Neural crest cell (in vitro differentiated cells): Measurements from ENCODE around the gene TBC1D24. TPM values are rescaled to one million over a fixed set of nuclear protein-coding genes. Genes with fewer than 3 reads are reported as not detected.
"Not testable (repeated sequence)": the region's sequence is repeated elsewhere in the genome, so short reads cannot be mapped to it uniquely, and the experiment has no call there.

Experiments used
- DNase-seq: peaks from one replicate; pipeline ENCODE4 v3.0.0; 2021; ENCODE audit warnings: low read depth, mixed read lengths, low spot score
- H3K27ac Mint-ChIP-seq: one replicate; pipeline ENCODE4 v1.8.0; 2021; ENCODE audit warnings: mild to moderate bottlenecking, mixed read lengths; ENCODE audit not compliant: unreplicated experiment
- H3K27me3 Mint-ChIP-seq: 2 replicates; pipeline ENCODE4 v1.8.0; 2021; ENCODE audit warnings: low read depth, mild to moderate bottlenecking, mixed read lengths
- H3K36me3 Mint-ChIP-seq: 2 replicates; pipeline ENCODE4 v1.8.0; 2021; ENCODE audit warnings: low read depth, mild to moderate bottlenecking, mixed read lengths
- H3K4me1 Mint-ChIP-seq: 2 replicates; pipeline ENCODE4 v1.8.0; 2021; ENCODE audit warnings: mixed read lengths
- H3K4me3 Mint-ChIP-seq: one replicate; pipeline ENCODE4 v1.8.0; 2021; ENCODE audit warnings: mild to moderate bottlenecking, mixed read lengths
- H3K9me3 Mint-ChIP-seq: 2 replicates; pipeline ENCODE4 v1.8.0; 2021; ENCODE audit warnings: mixed read lengths
- CTCF ChIP-seq: fragments of 200-600 bp; sonication (generic); conservative IDR thresholded peaks from 2 replicates; pipeline ENCODE4 v1.5.0; 2021; ENCODE audit warnings: antibody characterized with exemption, mild to moderate bottlenecking
- total RNA-seq: library from RNA; stranded (reverse); gene quantifications from 2 replicates; pipeline ENCODE4 v1.2.1, GENCODE V29; 2021

Gene TBC1D24
- total RNA-seq, 1 donor from 2014 or later, result 30.0 TPM

GRCh38 chr16:2428784-2429033 lies 46.2 kb upstream of the TBC1D24 start:
- DNase-seq, result no peak
- Mint-ChIP-seq H3K9me3 (no peaks in the 10 kb centered on the region), H3K36me3 (peaks cover 3% of the 10 kb centered on the region), H3K27ac (peak overlapping the region; percentile 9), H3K27me3 (no peaks in the 10 kb centered on the region), H3K4me1 (peaks cover 27% of the 10 kb centered on the region), H3K4me3 (peak overlapping the region; percentile 87)
- TF ChIP-seq CTCF, result no peak

DNA sequence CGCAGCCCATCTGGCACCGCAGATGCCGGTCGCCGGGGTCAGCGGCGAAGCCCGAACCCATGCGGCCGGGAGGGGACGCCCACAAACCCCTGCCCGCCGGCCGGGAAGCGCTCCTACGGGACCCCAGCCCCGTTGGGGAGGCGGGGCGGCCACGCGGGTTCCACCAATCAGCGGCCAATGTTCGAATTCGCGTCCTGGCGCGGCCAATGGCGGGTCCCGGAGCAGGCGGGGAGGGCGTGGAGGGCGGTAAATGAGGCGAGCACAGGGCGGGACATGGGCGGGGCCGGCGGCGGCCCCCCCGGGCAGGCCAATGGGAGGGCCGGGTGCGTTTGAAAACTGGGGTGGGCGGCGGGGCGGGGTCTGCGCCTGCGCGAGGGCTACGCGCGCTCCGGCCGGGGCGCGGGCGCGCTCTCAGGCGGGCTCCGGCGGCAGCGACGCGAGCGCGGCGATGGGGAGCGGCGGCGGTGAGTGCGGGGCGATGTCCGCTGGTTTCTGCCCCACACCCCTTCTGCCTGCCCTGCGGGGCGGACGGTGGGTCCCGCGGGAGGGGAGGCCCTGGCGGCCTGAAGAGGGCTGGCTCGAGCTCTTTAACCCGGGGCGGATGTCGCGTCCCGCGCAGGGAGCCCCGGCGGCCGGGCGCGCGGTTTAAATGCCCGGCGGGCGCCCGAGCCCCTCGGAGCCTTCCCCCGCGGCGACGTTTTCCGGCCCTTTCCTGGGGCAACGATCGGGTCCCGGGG lies 45.7 kb upstream of the TBC1D24 start, which contains the start of gene CCNF:
CCNF (plus strand) TSS at position 414 of the 737 bp plus-strand sequence; CDS start at position 449, 35 bp downstream.
- Mint-ChIP-seq H3K27ac (peak within 1 kb of the TSS; percentile 22), H3K4me3 (peak within 1 kb of the TSS; percentile 93), H3K9me3 (no peaks in the 10 kb centered on the region), H3K4me1 (peaks cover 27% of the 10 kb centered on the region), H3K36me3 (peaks cover 3% of the 10 kb centered on the region), H3K27me3 (no peaks in the 10 kb centered on the region)
- DNase-seq, result peak; percentile 98
- TF ChIP-seq CTCF, result peak; percentile 20

DNA sequence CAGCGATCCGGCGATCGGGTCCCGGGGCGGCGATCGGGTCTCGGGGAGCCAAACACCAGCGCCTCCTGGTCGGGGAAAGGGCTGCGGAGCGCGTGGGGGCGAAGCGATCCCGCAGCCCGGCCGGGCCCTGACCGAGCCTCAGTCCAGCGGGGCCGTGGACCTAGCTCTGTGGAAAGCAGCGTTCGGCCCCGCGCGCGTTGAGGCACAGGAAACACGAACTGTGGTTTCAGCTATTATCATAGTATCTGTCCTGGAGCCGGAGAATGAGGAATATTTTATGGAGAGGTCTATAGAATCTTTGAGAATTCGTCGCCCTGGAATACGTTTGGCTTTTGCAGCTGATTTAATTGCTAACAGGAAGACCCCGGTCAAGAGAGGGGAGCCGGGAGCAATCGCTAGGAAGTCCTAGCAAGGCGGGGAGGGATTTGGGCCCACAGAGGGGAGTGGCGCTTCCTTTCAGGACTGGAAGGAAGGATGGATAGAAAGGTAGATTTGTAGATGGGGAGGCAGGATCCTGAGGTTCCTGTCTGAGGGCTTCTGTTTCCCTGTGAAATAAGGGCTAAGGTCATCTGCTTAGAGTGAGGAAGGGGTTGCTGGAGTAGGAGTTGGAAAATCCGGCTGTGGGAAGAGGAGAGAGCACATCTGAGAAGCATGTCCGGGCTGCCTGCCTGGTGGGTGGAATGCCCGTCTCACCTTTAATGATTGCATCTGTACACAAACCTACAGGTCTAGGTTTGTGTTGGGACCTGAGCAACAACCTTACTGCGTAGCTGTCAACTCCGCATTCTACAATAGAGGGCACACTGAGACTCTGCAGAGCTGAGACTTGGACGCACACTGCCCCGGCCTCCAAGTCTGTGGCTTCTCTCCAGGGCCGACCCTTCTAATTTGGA lies 44.9 kb upstream of the TBC1D24 start:
- Mint-ChIP-seq H3K36me3 (peaks cover 3% of the 10 kb centered on the region), H3K9me3 (no peaks in the 10 kb centered on the region), H3K27me3 (no peaks in the 10 kb centered on the region), H3K4me3 (peak overlapping the region; percentile 93), H3K4me1 (peaks cover 27% of the 10 kb centered on the region), H3K27ac (peak overlapping the region; percentile 22)
- TF ChIP-seq CTCF, result no peak
- no peak for DNase-seq

- Mint-ChIP-seq H3K27ac (no peak overlapping the region), H3K4me3 (peak overlapping the region; percentile 15), H3K27me3 (no peaks in the 10 kb centered on the region), H3K36me3 (peaks cover 7% of the 10 kb centered on the region), H3K9me3 (no peaks in the 10 kb centered on the region), H3K4me1 (peaks cover 27% of the 10 kb centered on the region)
- DNase-seq, result no peak
- no peak for TF ChIP-seq CTCF
These were observed 42.6 kb upstream of the TBC1D24 start for GRCh38 chr16:2432286-2432685.

GRCh38 chr16:2432801-2433505 lies 42.0 kb upstream of the TBC1D24 start:
- peaks cover 21% of the 10 kb centered on the region for H3K4me1 Mint-ChIP-seq
- no peaks in the 10 kb centered on the region for H3K27me3 Mint-ChIP-seq
- H3K4me3 Mint-ChIP-seq, result peak overlapping the region; percentile 49
- TF ChIP-seq CTCF, result no peak
- no peak for DNase-seq
- H3K27ac Mint-ChIP-seq, result no peak overlapping the region
- peaks cover 9% of the 10 kb centered on the region for H3K36me3 Mint-ChIP-seq
- H3K9me3 Mint-ChIP-seq, result no peaks in the 10 kb centered on the region

- H3K36me3 Mint-ChIP-seq, result peaks cover 15% of the 10 kb centered on the region
- H3K4me1 Mint-ChIP-seq, DNase-seq, H3K9me3 Mint-ChIP-seq, H3K4me3 Mint-ChIP-seq, H3K27ac Mint-ChIP-seq, H3K27me3 Mint-ChIP-seq: not testable (repeated sequence)
These were observed 39.7 kb upstream of the TBC1D24 start for GRCh38 chr16:2435236-2435635.
